GDM1 (cell line): Measurements from ENCODE around the gene PRR22.
"Not testable (repeated sequence)": the region's sequence is repeated elsewhere in the genome, so short reads cannot be mapped to it uniquely, and the experiment has no call there.

Experiments used
- DNase-seq: peaks from one replicate; lab custom pipeline; 2025; lab: John Stamatoyannopoulos, UW

PRR22 gene

DNA sequence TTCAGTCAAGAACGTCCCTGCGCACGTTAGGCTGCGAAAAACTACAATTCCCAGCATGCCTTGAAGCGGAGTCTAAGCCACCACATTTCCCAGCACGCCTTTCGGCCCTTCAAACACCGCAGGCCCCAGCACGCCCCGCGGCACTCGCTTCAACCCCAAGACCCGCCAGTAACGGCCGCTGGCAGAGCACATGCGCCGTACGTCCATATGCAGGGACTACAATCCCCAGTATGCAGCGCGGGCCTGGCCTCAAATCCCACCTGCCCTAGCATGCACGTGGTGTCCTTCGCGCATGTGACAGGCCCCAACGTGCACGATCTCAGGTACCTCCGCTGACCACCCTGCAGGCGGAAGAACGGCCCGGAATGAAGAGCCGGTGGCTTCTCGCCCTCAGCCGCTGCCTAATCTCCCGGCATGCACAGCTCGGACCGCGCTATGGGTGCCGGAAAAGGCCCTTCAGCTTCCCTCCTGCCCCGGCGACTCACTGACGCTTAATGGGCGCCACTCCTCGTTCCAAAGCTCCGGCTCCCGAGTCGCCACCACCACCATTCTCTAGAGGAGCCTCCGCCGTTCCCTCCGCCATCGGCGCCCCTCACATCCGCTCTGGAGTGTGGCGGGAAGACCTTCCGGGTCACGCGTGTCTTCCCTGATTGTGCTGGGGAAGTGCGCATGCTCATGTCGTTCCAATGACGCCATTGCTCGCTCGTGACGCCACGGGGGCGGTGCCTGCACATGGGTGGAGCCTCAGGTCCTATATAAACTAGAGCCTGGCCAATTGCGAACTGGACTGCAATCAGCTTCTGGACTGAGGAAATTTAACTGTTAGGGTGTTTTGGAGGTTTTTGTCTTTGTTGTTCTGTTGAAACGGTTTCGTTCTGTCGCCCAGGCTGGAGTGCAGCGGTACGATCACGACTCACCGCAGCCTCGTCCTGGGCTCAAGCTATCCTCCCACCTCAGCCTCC is 6.3 kb upstream of the PRR22 start, which contains the start of gene DUS3L:
Gene DUS3L, minus strand, starts transcription at position 605 of the 962 bp plus-strand sequence. Its CDS starts 22 bp downstream, at position 583.
- DNase-seq: peak; percentile 96

DNA sequence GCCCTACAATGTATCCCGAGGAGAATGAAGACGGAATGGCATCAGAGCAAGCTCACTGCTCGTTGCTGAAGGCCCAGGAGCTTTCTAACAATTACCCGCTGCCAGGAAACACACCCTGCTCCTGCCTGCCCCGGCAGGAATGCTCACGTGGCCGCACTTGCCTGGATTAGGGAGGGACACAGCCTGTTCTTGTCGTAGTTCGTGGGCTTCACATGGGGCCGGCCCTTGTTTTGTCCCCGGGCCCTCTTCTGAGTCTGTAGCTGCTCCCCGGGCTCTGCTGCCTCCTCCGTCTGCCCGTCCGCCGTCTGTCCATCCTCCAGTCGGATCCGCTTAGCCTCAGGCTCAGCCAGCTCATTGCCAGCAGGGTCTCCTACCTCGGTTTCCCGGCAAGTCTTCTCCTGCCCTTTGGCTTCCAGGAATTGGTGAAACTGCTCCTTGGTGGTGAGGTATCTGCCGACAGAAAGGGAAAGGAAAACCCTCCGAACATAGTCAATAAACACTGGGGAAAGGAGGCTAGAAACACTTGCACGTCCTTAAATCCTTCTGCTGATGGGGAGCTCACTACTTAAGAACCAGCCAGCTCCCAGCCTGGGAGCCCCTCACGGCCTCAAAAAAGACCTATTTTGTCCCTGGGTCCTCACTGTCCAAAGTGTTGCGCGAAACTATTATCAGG is 5.5 kb upstream of the PRR22 start:
- DNase-seq: no peak

DNA sequence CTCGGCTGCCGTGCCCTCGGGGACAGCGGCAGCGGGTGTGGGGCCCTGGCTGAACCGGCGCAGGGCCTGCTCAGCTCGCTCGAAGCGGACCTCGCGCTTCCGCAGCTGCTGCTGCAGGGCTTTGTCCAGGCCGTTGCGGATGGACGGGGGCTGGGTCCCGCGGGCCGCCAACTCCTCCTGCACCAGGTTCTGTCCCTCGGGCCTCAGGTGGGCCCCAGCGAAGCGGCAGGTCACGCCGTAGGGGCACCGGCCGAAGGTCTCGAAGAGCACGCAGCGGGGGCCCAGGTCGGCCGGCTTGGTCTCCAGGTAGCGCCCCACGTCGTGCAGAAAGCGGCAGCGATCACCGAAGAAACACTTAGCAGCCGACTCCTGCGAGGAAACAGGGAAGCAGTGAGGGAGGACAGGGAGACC is 4.8 kb upstream of the PRR22 start:
- DNase-seq: no peak

DNA sequence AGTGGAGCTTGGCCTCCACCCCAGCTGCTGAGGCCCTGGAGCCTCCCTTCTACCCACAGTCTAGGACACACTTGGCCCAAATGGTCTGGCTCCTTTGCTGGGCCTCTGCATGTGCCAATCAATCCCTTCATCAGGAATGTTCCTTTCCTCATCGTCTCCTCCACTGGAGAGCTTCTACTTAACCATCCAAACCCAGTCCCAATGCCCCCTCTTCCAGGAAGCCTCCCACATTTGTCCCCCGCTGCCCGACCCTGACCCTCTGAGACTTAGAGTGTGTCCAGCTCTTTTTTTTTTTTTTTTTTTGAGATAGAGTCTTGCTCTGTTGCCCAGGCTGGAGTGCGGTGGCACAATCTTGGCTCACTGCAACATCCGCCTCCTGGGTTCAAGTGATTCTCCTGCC is 3.9 kb upstream of the PRR22 start:
- no peak for DNase-seq

DNA sequence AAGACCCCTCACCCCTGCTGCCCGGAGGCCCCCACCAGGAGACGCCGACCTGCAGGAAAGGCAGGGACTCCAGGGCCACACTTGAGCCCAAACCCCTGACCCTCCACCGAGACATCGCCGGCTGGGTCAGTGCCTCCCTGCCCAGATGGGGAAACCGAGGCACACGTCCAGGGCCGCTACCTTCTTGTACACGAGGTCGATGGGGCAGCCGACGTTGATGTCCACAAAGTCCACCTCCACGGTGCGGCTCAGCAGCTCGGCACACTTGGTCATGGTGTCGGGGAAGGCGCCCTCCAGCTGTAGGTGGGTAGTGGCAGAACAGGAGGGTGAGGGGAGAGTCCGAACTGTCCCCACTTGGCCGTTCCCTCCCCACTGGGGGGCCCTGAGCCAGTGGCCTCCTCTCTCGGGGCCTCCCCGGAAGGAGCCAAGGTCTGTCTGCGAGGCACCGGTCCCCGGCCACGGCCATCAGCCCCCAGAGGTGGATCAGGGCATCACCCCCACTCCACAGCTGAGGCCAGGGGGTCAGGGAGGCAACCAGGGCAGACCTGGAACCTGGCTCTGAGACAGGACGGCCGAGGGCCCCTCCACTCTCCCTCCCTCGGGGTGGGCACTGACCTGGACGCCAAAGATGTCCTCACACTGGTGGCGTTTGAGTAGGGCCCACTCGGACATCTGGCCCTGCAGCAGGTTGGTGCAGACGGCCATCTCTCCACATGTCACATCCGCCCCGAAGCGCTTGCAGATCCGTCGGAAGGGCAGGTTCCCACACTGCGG is 3.0 kb upstream of the PRR22 start:
- no peak for DNase-seq

DNA sequence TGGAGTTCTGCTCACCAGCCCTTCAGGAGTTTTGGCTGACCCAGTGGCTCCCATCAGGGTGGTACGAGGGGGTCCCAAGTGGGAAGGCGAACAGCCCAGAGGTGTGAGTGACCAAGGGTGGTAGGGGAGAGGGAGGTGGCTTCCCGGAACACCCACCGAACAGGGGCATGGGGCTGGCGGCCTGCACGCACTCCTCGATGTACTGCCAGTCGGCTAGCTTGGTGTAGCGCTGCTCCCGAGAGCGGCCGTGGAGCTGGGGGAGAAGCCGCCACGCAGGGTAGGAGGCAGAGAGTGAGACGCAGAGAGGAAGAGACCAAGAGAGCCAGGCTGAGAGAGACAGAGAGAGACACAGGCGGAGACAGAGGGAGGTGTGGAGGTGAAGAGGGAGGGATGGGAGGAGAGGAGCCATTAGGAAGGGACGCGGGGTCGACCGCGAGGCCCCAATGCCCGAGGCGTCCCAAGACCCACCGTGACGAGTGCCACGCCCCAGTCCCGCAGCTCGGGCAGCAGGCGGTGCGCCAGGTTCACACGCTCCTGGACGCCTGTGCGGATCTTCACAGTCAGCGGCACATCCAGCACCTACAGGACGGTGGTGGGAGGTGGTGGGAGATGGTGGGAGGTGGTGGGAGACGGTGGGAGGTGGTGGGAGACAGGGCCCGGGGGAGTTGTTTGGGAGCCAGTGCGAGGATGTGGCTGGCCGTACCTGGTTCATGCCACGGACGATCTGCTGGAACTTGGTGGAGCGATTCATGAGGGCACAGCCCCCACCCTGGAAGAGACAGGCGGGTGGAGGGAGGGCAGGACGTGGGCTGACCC is 2.3 kb upstream of the PRR22 start:
- DNase-seq: no peak

DNA sequence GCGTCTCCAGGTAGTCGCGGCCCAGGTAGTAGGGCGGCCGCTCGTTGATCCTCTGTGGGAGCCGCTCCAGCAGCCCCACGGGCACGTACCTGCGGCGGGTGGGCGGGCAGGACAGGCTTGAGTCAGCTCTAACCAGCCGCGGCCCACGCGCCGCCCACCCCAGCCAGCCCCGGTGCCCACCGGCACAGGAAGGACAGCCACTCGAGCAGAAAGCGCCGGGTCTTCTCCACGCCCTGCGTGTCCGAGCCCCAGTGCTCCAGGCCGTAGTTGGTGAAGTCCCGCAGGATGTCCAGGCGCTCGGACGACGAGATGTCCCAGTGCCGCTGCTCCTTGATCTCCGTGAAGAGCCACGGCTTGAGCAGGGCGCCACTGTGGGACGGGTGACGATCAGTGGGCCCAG is 877 bp upstream of the PRR22 start:
- DNase-seq: no peak

DNA sequence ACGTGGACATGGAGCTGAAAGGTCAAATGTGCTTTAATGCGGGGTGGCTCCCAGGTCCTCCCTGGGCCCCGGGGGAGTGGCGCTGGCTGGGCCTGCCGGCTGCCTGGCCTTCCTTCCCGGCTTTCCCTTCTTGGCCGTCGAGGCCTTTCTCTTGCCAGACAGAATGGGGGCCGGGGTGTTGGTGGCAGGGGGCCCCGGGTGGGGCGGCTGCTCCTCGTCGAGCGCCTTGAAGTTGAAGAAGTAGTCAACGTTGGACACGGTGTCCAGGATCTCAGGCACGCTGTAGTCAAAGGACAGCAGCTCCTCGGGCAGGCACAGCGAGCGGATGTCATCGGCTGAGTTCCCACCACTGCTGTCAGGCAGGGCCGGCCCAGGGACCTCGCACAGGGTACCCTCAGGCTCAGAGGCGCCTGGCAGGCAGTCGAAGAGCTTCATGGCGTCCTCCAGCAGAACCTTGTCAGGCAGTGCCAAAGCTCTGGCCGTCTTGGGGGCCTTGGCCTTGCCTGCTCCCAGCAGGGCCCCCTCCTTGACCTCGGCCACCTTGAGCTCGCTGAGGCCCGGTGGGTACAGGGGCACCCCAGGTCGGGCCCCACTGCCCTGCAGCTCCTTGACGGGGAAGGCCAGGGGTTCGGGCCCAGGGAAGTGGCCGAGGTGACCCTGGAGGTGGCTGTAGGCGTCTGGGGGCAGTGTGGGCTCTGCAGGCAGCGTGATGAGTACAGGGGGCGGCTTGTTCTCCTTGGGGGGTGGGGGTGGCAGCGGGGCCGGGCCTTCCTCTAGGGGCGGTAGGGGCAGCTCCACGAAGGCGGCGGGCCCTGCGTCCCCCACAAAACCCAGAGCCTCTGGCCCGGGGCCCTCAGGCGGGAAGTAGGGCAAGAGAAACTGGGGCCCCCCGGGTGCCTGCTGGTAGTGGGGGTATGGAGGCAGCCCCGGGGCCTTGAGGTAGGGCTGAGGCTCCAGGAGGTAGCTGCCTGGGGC is 1.3 kb downstream of the PRR22 start:
- no peak for DNase-seq

DNA sequence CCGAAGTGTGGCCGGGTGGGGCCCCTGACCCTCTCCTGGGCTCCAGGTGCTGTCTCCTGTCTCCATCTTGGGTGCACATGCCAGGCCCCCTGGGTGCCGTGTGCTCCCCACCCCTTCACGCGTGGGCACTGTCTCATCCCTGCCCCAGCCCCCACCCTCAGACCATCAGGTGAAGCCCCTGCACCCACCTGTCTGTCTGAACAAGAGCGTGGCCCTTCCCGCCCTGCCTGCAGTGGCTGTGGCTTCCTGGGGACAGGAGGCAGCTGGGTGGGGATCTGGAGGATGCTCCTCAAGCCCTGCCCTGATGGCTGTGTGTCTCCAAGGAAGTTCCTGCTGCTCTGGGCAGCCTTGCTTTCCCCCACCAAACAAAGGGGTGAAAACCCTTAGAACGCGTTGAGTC is 2.2 kb downstream of the PRR22 start:
- no peak for DNase-seq

DNA sequence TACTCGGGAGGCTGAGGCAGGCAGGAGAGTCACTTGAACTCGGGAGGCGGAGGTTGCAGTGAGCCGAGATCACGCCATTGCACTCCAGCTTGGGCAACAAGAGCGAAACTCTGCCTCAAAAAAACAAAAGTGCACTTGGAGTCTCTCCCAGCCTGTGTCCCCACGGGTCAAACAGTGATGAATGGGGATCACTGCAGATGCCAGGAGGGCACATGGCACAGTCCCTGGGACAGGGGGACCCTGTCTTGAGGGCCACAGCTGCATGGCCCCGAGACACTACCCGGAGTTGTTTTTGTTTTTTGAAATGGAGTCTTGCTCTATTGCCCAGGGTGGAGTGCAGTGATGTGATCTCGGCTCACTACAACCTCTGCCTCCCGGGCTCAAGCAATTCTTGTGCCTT is 3.6 kb downstream of the PRR22 start:
- DNase-seq: not testable (repeated sequence)

DNA sequence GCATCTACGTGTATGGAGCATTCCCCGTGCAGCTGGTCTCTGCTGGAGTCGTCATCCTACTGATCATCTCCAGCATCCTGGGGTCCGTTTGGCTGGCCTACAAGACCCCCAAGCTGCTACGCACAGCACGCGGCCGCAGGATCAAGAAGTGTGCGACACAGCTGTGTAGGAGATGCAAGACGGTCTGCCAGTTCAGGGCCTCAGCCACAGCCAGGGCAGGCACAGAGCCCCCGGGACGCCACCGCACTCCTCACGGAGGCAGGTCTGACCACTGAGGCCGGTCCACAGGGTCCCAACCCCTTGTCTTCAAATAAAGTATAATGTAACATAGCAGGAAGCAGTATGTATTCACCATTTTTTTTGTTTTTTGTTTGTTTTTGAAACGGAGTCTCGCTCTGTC is 6.1 kb downstream of the PRR22 start:
- DNase-seq: no peak

DNA sequence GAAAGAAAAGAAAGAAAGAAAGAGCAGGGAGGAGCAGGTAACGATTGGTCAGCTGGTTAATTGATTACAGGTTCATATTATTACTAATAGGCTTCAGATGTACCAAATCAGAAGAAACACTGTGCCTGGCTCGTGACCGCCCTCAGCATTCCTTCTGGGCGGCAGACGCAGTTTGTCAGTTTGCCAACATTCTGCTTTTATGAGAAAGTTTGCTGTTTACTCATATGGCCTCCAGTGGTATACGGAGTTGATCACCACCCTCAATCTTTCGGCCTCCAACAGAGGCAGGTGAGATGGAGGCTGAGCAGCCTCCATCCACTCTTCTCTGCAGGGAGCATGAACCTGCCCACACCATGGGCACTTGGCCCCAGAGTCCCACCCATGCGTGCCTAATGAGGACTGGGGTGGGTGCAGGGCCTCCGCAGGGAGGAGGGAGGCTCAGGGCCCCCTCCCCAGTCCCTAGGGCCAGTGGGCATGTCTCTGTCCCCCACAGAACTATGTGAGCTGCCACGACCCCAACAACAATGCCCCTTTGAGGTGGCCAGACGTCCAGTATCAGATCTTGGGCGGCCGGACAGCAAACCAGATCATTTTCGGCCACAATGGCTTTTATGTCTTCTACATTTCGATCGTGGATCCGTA is 8.8 kb downstream of the PRR22 start:
- no peak for DNase-seq

DNA sequence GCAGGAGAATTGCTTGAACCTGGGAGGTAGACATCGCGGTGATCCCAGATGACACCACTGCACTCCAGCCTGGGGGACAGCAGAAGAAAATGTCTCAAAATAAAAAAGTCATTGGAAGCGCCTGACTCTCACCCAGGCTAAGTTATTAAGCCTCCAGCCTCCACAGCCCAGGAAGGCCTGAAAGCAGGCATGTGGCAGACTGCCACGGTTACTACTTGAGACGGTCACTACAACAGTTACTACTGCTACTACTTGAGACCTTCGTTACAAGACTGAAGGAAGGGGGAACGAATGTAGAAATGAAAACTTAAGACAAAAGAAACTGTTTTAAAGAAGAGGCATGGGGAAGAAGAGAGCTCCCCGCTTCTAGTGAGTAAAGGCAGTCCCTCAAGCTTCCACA is 9.6 kb downstream of the PRR22 start:
- no peak for DNase-seq

DNA sequence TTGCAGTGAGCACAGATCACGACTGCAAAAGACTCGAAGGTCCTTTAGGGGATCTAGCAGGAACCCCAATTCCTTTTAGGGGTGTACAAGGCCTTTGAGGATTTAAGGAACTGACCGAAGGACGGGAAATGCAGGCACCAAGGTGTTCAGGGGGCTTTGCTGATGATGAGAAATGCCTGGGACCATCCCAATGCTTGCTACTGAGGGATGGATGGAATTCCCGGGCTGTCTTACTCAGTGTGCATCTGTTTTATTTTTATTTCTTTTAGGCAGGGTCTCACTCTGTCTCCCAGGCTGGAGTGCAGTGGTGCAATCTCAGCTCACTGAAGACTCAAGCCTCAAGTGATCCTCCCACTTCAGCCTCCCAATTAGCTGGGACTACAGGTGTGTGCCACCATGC is 11.3 kb downstream of the PRR22 start:
- no peak for DNase-seq

DNA sequence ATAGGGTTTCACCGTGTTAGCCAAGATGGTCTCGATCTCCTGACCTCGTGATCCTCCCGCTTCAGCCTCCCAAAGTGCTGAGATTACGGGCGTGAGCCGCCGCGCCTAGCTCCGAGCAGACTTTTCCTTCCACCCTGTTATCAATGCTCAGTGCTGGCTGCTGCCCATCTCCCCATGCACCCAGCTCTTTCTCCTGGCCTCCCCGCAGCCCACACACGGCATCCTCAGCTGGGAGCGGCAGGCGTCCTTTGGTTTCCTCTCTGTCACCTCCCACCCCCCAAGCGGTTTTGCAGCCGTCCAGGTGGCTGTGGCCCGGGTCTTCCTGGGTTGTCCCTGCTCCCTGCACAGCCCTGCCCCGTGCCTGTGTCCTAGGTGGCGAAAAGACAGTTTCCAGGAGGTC is 12.1 kb downstream of the PRR22 start:
- DNase-seq: no peak

DNA sequence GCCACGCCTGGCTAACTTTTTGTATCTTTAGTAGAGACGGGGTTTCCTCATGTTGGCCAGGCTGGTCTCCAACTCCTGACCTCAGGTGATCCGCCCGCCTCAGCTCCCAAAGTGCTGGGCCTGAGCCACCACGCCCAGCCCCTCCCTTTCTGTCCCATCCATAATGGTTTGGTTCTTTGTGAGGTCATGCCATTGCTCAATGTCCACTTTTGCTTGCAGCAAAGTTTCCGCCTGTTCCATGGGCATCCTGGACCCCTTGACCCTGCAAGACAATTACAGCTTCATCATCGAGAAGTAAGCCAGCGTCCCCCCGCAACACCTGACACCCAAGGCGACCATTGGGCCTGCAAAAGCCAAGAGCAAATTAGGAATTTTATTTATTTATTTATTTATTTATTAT is 16.6 kb downstream of the PRR22 start:
- DNase-seq: no peak

DNA sequence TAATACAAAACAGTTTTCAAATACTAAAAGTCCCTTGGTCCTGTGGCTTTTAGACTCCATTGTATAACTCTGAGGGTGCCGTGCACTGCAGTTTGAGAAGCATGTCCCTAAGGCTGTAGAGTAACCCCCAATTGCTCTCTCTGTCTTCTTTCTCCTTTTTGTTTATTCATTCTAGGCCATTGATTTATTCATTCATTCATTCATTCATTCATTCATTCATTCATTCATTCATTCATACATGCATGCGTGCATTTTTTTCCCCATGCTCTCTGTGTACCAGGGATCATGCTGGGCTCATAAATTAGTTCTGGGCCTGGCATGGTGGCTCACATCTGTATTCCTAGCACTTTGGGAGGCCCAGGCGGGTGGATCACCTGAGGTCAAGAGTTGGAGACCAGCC is 19.3 kb downstream of the PRR22 start:
- no peak for DNase-seq

DNA sequence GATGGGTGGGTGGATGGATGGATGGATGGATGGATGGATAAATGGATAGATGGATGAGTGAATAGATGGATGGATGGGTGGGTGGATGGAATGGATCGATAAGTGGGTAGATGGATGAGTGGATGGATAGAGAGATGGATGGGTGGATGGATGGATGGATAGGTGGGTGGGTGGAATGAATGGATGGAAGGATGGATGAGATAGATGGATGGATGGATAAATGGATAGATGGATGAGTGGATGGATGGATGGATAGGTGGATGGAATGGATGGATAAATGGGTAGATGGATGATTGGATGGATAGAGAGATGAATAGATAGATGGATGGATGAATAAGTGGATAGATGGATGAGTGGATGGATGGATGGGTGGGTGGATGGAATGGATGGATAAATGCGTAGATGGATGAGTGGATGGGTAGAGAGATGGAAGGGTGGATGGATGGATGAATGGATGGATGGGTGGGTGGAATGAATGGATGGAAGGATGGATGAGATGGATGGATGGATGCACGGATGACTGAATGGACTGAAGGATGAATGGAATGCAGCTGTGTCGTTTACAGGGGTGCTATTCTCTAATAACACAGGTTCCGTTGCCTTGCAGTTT is 21.8 kb downstream of the PRR22 start:
- no peak for DNase-seq

DNA sequence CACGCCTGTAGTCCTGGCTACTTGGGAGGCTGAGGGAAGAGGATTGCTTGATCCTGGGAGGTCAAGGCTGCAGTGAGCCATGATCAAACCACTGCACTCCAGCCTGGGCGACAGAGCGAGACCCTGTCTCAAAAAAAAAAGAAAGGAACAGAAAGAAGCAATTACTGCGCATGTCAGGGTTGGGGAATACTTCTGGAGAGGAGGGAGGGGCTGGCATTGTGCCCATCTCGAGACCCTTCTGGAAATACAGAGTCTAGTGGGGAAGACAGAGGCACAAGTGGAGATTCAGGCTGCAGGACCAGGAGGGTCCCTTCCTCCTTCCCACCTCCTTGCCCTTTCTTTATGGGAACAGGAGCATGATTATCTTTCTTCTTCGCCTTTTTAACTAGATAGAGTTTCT is 30.8 kb downstream of the PRR22 start:
- no peak for DNase-seq

DNA sequence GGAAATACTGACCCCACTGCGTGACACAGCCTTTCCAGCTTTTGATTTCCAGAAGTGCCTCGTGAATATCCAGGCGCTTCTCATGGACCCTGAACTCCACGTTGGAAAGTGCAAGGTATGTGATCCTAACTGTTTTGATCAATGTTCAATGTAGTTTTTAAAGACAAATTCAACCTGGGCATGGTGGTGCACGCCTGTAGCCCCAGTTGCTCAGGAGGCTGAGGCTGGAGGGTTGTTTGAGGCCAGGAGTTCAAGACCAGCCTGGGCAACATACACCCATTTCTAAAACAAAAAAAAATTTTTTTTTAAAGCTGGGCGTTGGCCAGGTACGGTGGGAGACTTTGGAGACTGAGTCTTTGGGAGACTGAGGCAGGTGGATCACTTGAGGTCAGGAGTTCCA is 32.8 kb downstream of the PRR22 start:
- DNase-seq: no peak
